CD4-positive, CD25-positive, alpha-beta regulatory T cell (primary cell): ENCODE data around the gene CPSF6. TPM values are rescaled to one million over a fixed set of nuclear protein-coding genes. Genes with fewer than 3 reads are reported as not detected.
"Not testable (repeated sequence)": the region's sequence is repeated elsewhere in the genome, so short reads cannot be mapped to it uniquely, and the experiment has no call there.

Experiments used
- ATAC-seq, 2 donors: fragments of 150-1000 bp; cut with Tn5 transposase; one replicate each; pipeline ENCODE4 v1.10.0; 2021; ENCODE audit warnings: low read depth in 2 of 2, moderate number of reproducible peaks in 2 of 2, moderate library complexity in 1 of 2
- DNase-seq, 3 donors: peaks; one replicate each; pipeline versions ENCODE4 v3.0.0 to v3.0.0-alpha.2; 2012 to 2022; ENCODE audit warnings: mixed read lengths in 1 of 3
- H3K27ac ChIP-seq: one replicate; pipeline ENCODE4 v1.7.0; 2013; ENCODE audit warnings: mild to moderate bottlenecking, low read length; ENCODE audit not compliant: insufficient read depth, poor library complexity, severe bottlenecking
- H3K27me3 ChIP-seq: one replicate; pipeline ENCODE4 v1.7.0; 2013; ENCODE audit warnings: low read length; ENCODE audit not compliant: control insufficient read depth, insufficient read depth
- H3K36me3 ChIP-seq: one replicate; pipeline ENCODE4 v1.7.0; 2013; ENCODE audit warnings: mild to moderate bottlenecking, low read length, moderate library complexity; ENCODE audit not compliant: control insufficient read depth, insufficient read depth
- H3K4me1 ChIP-seq: 2 replicates; pipeline ENCODE4 v1.7.0; 2013; ENCODE audit warnings: mild to moderate bottlenecking, low read length; ENCODE audit not compliant: insufficient read depth, control insufficient read depth, poor library complexity, severe bottlenecking
- H3K4me3 ChIP-seq: one replicate; pipeline ENCODE4 v1.7.0; 2013; ENCODE audit warnings: low read depth, mild to moderate bottlenecking, low read length, moderate library complexity
- H3K9me3 ChIP-seq, 2 experiments: 1 replicate in 1 of 2; 2 replicates in 1 of 2; pipeline ENCODE4 v1.7.0; 2013; ENCODE audit warnings: low read length in 2 of 2, mild to moderate bottlenecking in 1 of 2, moderate library complexity in 1 of 2; ENCODE audit not compliant: control insufficient read depth in 2 of 2
- H3K27ac Mint-ChIP-seq, 3 donors: one replicate each; pipeline ENCODE4 v1.8.0; 2020 to 2022; ENCODE audit warnings: mild to moderate bottlenecking in 3 of 3, mixed read lengths in 3 of 3, moderate library complexity in 2 of 3
- H3K27me3 Mint-ChIP-seq: one replicate; pipeline ENCODE4 v1.8.0; 2022; ENCODE audit warnings: mild to moderate bottlenecking, mixed read lengths
- H3K36me3 Mint-ChIP-seq: one replicate; pipeline ENCODE4 v1.8.0; 2020; ENCODE audit warnings: mixed read lengths
- H3K4me1 Mint-ChIP-seq, 4 donors: one replicate each; pipeline ENCODE4 v1.8.0; 2020 to 2022; ENCODE audit warnings: mixed read lengths in 4 of 4, mild to moderate bottlenecking in 1 of 4
- H3K4me3 Mint-ChIP-seq, 4 donors: one replicate each; pipeline ENCODE4 v1.8.0; 2020 to 2022; ENCODE audit warnings: mild to moderate bottlenecking in 4 of 4, mixed read lengths in 4 of 4, moderate library complexity in 3 of 4
- H3K9me3 Mint-ChIP-seq, 7 donors: one replicate each; pipeline ENCODE4 v1.8.0; 2020 to 2022; ENCODE audit warnings: mixed read lengths in 7 of 7, mild to moderate bottlenecking in 3 of 7, moderate library complexity in 2 of 7
- polyA plus RNA-seq, 4 donors: library from polyadenylated mRNA; unstranded; fragments of 300-500 nt; fragmentation: Illumina TruSeq; gene quantifications; one replicate each; pipeline ENCODE4 v1.2.3, GENCODE V29; 2021
- total RNA-seq: library from RNA; stranded (reverse); gene quantifications from one replicate; pipeline ENCODE4 v1.2.3, GENCODE V29; 2022

CPSF6 gene, protein sequence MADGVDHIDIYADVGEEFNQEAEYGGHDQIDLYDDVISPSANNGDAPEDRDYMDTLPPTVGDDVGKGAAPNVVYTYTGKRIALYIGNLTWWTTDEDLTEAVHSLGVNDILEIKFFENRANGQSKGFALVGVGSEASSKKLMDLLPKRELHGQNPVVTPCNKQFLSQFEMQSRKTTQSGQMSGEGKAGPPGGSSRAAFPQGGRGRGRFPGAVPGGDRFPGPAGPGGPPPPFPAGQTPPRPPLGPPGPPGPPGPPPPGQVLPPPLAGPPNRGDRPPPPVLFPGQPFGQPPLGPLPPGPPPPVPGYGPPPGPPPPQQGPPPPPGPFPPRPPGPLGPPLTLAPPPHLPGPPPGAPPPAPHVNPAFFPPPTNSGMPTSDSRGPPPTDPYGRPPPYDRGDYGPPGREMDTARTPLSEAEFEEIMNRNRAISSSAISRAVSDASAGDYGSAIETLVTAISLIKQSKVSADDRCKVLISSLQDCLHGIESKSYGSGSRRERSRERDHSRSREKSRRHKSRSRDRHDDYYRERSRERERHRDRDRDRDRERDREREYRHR
- total RNA-seq (88.3 TPM), polyA plus RNA-seq (10 to 100 TPM; 49.6 to 61.0 (median 55.6) TPM)

DNA sequence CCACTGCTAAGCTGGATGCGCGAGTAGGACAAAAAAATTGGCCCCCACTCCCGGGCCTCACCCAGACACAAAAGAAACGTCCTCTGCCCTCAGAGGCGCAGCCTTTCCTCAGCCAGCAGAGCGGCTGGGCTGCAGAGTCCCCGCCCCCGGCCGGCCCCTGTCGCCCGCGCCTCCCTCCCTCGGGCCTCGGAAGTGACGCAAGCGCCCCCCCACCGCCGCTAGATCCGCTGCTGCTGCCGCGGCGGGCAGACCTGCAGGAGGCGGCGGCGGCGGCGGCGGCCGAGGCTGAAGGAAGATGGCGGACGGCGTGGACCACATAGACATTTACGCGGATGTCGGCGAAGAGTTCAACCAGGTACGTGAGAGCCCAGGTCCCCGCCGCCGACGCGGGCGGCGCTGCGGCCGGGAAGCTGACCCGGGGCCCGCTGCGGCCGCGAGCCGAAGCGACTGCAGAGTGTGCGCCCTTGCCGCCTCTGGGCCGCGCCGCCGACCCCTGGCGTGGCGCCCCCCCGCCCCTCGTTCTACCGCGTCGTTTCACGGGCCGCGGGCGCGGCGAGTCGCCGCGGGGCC is at the start of gene CPSF6:
CPSF6 (plus strand) TSS at position 218 of the 570 bp plus-strand sequence; CDS start at position 296, 78 bp downstream.
- Histone ChIP-seq H3K4me3 (peak within 1 kb of the TSS; percentile 96), H3K36me3 (peaks cover 3% of the 10 kb centered on the region), H3K9me3 (no peaks in the 10 kb centered on the region), H3K4me1 (peaks cover 51% of the 10 kb centered on the region), H3K27me3 (no peaks in the 10 kb centered on the region), H3K27ac (peak within 1 kb of the TSS; percentile 89)
- peak; percentile 95 to 98 (median 95) for DNase-seq
- Mint-ChIP-seq H3K36me3 (peaks cover 4% of the 10 kb centered on the region), H3K4me1 (peaks cover 16 to 55% (median 44%) of the 10 kb centered on the region in 4 donors), H3K9me3 (no peaks in the 10 kb centered on the region), H3K27ac (peak within 1 kb of the TSS; percentile 96 to 99 (median 97)), H3K4me3 (peak within 1 kb of the TSS; percentile 94 to 100 (median 98)), H3K27me3 (peaks cover 6% of the 10 kb centered on the region)
- ATAC-seq: peak; percentile 91 to 92

DNA sequence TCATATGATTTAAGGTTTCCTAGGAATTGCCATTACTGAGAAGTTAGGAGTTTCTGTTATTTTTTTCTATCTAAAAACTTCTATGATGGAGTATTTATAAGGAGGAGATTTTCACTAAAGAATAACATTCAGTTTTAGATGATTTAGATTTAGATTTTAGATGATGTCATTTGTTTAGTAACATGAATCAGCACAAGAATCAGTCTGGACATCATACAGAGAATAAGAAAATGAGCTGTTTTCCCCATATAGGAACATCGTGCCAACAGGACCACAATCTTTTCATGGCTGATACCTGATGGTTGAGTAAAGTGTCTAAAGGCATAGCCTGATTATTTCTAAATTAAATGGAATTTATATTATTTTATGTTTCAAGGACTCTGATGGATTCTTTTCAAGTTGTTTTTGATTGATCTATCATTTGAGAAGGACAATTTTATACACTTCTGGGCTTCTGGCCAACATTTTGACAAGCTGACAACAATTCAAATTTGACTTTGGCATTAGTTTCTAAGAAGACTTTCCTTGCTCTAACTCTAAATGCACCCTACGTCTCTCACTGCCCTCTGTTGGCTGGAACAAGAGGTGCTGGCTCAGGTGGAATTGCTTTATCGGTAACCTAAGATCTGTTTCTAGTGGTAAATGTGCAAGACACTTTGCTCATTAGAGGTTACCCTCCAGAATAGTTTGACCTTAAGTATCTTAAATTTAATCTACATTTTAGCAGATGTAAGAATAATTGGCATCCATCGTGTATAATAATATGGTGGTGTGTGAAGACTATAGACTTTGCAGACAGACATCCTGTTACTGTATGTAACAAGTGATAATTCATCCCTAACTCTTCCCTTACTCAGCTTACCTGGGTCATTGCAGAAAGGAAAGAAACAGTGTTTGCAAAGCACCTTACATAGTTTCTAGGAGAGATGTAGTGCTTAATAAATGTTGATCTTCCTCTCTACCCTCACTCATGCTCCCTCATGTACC is 42.8 kb upstream of the CPSF6 start:
- Histone ChIP-seq H3K9me3 (peaks cover 33 to 39% of the 10 kb centered on the region in 2 experiments), H3K36me3 (no peaks in the 10 kb centered on the region), H3K4me3 (no peak overlapping the region), H3K27me3 (no peaks in the 10 kb centered on the region), H3K27ac (no peak overlapping the region), H3K4me1 (no peaks in the 10 kb centered on the region)
- DNase-seq: peak in 1 of 3 donors; percentile 23
- H3K27ac Mint-ChIP-seq: no peak overlapping the region
- peaks cover 14% of the 10 kb centered on the region for H3K36me3 Mint-ChIP-seq
- no peak for ATAC-seq
- H3K9me3 Mint-ChIP-seq: peaks cover 0 to 52% (median 30%) of the 10 kb centered on the region in 7 donors
- no peak overlapping the region for H3K4me3 Mint-ChIP-seq
- H3K27me3 Mint-ChIP-seq: peaks cover 5% of the 10 kb centered on the region
- no peaks in the 10 kb centered on the region for H3K4me1 Mint-ChIP-seq

DNA sequence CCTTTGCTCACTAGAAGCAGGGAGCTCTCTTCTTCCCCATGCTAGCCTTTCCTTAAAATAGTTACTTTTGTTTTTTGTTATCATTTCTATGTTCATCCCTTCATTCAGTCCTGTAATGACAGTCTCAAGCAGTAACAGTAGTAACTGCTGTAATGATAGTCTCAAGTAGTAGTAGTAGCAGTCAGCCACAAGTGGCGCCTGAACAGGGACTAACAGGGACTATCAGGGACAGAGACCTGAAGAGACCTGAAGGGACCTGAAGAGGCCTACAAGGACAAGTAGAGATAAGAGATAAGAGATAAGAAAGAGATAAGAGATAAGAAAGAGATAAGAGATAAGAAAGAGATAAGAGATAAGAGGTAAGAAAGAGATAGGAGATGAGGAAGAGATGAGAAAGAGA is 39.4 kb upstream of the CPSF6 start:
- H3K27ac ChIP-seq, H3K4me1 ChIP-seq, H3K27ac Mint-ChIP-seq, H3K4me1 Mint-ChIP-seq, H3K27me3 Mint-ChIP-seq, DNase-seq, H3K27me3 ChIP-seq, H3K36me3 ChIP-seq, H3K4me3 Mint-ChIP-seq, H3K4me3 ChIP-seq, ATAC-seq: not testable (repeated sequence)
- peaks cover 33 to 47% of the 10 kb centered on the region in 2 experiments for H3K9me3 ChIP-seq
- peaks cover 14% of the 10 kb centered on the region for H3K36me3 Mint-ChIP-seq
- peaks cover 0 to 60% (median 31%) of the 10 kb centered on the region in 7 donors for H3K9me3 Mint-ChIP-seq

DNA sequence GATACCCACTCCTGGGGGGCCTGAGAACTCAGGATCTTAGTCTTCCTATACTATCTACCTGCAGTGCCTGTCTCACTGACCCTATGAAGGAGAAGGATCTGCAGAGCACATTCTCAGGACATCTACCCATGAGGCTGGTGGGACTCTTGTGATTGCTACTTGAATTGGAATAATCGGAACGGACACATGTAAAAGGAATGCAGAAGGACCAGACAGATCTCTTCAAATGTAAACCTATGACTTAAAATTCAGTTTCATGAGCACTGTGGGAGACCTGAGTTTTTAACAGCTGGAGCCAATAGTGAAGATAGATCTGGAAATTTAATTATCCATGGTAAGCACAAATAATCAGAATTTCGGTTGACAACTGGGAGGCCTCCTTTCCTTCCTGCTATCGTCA is 35.2 kb upstream of the CPSF6 start:
- H3K4me1 ChIP-seq: no peaks in the 10 kb centered on the region
- ATAC-seq (no peak), DNase-seq (no peak)
- Mint-ChIP-seq H3K36me3 (peaks cover 5% of the 10 kb centered on the region), H3K9me3 (peaks cover 0 to 45% (median 19%) of the 10 kb centered on the region in 7 donors), H3K4me3 (no peak overlapping the region), H3K4me1 (no peaks in the 10 kb centered on the region), H3K27me3 (no peaks in the 10 kb centered on the region), H3K27ac (no peak overlapping the region)
- no peaks in the 10 kb centered on the region for H3K36me3 ChIP-seq
- H3K4me3 ChIP-seq: no peak overlapping the region
- H3K9me3 ChIP-seq: peaks cover 20 to 31% of the 10 kb centered on the region in 2 experiments
- no peaks in the 10 kb centered on the region for H3K27me3 ChIP-seq
- H3K27ac ChIP-seq: no peak overlapping the region

DNA sequence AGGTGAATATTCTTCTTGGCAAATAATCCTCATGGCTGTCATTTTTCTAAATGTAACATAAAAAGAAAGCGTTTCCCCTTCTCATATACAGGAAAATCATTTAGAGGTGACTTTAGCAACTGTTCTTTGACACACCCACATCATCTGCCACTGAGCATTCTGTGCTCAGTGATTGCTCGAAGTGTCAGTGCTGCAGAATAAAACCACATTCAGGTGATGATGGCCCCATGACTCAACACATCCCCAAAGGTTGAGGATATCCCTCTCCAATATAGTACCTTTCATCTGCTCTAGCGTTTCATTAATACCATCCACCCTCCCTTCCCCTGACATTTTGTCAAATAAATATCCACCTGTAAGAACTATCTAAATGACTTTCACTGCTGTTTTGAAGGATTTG is 28.7 kb upstream of the CPSF6 start:
- Histone ChIP-seq H3K4me1 (no peaks in the 10 kb centered on the region), H3K9me3 (no peaks in the 10 kb centered on the region), H3K4me3 (no peak overlapping the region), H3K36me3 (no peaks in the 10 kb centered on the region), H3K27me3 (no peaks in the 10 kb centered on the region), H3K27ac (no peak overlapping the region)
- no peak for ATAC-seq
- Mint-ChIP-seq H3K4me3 (no peak overlapping the region), H3K9me3 (peaks cover 0 to 13% (median 1%) of the 10 kb centered on the region in 7 donors), H3K27me3 (peaks cover 10% of the 10 kb centered on the region), H3K36me3 (no peaks in the 10 kb centered on the region), H3K27ac (no peak overlapping the region), H3K4me1 (no peaks in the 10 kb centered on the region)
- no peak for DNase-seq

DNA sequence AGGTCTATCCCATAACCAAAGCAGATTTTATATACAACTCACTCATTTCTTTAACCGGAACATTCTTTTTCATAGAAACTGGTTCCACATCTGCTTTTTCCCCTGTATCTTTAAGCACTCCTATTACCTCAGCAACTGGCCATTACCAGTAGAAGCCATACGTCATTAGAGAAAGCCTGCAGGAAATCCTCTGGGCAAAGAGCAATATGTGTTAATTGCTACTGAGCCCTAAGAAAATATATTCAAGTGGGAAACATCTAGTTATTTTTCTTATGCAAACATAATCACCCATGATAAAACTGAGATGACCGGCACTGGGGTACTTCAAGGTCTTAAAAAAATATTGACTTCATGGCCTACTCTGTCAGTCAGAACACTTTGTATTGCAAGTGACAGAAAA is 28.2 kb upstream of the CPSF6 start:
- ATAC-seq: no peak
- Mint-ChIP-seq H3K4me1 (no peaks in the 10 kb centered on the region), H3K27me3 (peaks cover 10% of the 10 kb centered on the region), H3K27ac (no peak overlapping the region), H3K4me3 (no peak overlapping the region), H3K9me3 (peaks cover 0 to 13% (median 1%) of the 10 kb centered on the region in 7 donors), H3K36me3 (no peaks in the 10 kb centered on the region)
- H3K36me3 ChIP-seq: no peaks in the 10 kb centered on the region
- no peaks in the 10 kb centered on the region for H3K4me1 ChIP-seq
- H3K27ac ChIP-seq: no peak overlapping the region
- no peak overlapping the region for H3K4me3 ChIP-seq
- DNase-seq: no peak
- no peaks in the 10 kb centered on the region for H3K9me3 ChIP-seq
- H3K27me3 ChIP-seq: no peaks in the 10 kb centered on the region

DNA sequence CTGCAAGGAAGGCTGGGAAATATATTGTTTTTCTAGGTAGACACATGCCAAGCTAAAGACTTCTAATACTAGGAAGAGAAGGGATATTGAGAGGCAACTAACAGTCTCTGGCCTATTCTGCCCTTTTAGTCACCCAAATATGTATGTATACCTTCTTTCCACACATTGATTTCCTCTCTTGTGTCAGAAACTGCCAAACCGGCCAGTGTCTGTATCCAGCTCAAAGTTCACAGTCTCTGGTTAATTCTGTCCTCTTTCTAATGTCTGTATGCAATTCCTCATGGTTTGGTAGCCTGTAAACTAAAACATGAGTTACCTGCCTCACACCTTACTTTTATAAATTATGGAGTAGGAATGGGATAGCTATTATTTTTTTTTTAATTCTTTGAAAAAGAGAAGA is 25.2 kb upstream of the CPSF6 start:
- Mint-ChIP-seq H3K27me3 (peaks cover 10% of the 10 kb centered on the region), H3K9me3 (no peaks in the 10 kb centered on the region), H3K36me3 (no peaks in the 10 kb centered on the region)

More for the DNA sequence above, 25.2 kb upstream of the CPSF6 start:
- Mint-ChIP-seq H3K4me3 (no peak overlapping the region), H3K27ac (no peak overlapping the region), H3K4me1 (no peaks in the 10 kb centered on the region)
- no peak for ATAC-seq
- H3K4me1 ChIP-seq: no peaks in the 10 kb centered on the region
- H3K27me3 ChIP-seq: no peaks in the 10 kb centered on the region
- DNase-seq: no peak
- no peaks in the 10 kb centered on the region for H3K36me3 ChIP-seq
- no peak overlapping the region for H3K4me3 ChIP-seq
- no peaks in the 10 kb centered on the region for H3K9me3 ChIP-seq
- no peak overlapping the region for H3K27ac ChIP-seq
